Mammary epithelial cell (primary cell): ENCODE measurements around the gene BMX.

Experiments
- EZH2 ChIP-seq: IDR thresholded peaks from 2 replicates; pipeline ENCODE4 v1.6.1; 2012; ENCODE audit warnings: low read length, inconsistent platforms, borderline replicate concordance
- TF ChIP-seq, protein P1 (sequence below), 2 donors: IDR thresholded peaks in 1 of 2; conservative IDR thresholded peaks in 1 of 2; 2 replicates each; pipeline ENCODE4 v1.5.1; 2011 to 2012; ENCODE audit warnings: inconsistent platforms in 2 of 2, low read length in 2 of 2, mild to moderate bottlenecking in 2 of 2, control low read depth in 1 of 2, low read depth in 1 of 2; ENCODE audit not compliant: insufficient read depth in 1 of 2; ENCODE audit errors: extremely low read depth in 1 of 2

DNA sequence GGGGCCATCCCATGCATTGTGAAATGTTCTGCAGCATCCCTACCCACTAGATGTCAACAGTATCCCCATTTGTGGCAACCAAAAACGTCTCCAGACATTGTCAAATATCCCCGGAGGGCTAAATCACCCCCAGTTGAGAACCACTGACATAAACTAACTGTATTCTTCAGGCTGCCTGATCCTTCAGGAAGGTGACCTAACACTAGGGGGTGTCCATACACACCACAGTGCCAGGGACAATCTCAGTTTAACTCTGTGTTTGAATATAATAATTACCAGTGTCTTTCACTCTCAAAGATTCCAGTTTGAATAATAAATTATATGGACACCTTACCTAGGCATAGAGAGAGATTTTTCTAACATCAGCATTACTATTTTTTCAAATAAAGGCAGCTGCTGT lies 93.8 kb downstream of the BMX start:
- TF ChIP-seq, protein P1, sequence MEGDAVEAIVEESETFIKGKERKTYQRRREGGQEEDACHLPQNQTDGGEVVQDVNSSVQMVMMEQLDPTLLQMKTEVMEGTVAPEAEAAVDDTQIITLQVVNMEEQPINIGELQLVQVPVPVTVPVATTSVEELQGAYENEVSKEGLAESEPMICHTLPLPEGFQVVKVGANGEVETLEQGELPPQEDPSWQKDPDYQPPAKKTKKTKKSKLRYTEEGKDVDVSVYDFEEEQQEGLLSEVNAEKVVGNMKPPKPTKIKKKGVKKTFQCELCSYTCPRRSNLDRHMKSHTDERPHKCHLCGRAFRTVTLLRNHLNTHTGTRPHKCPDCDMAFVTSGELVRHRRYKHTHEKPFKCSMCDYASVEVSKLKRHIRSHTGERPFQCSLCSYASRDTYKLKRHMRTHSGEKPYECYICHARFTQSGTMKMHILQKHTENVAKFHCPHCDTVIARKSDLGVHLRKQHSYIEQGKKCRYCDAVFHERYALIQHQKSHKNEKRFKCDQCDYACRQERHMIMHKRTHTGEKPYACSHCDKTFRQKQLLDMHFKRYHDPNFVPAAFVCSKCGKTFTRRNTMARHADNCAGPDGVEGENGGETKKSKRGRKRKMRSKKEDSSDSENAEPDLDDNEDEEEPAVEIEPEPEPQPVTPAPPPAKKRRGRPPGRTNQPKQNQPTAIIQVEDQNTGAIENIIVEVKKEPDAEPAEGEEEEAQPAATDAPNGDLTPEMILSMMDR (conservative IDR thresholded peaks at IDR 0.05 in 1 of 2, IDR thresholded peaks at IDR 0.05 in 1 of 2; ENCODE audit: extremely low read depth in 1 of 2, insufficient read depth in 1 of 2, low read depth in 1 of 2, low read length in 2 of 2): peak; percentile 43 to 74
- no peak for TF ChIP-seq EZH2
